ENCODE data around the gene TDRD3.

- TF ChIP-seq CTCF (IDR thresholded peaks at IDR 0.05) = no peak
- TF ChIP-seq POLR2AphosphoS5 (IDR thresholded peaks at IDR 0.05) = no peak
- TF ChIP-seq POLR2A (IDR thresholded peaks at IDR 0.05) = no peak
These were observed 215.6 kb downstream of the TDRD3 start for GRCh38 chr13:60612593-60612992.

All from breast epithelium (tissue), 3 donors.